ENCODE results near the gene SNAI3. TPM values are rescaled to one million over a fixed set of nuclear protein-coding genes. Genes with fewer than 3 reads are reported as not detected.

The SNAI3 gene
- total RNA-seq, 1 experiment from 2014 or later, result 0.54 TPM

DNA sequence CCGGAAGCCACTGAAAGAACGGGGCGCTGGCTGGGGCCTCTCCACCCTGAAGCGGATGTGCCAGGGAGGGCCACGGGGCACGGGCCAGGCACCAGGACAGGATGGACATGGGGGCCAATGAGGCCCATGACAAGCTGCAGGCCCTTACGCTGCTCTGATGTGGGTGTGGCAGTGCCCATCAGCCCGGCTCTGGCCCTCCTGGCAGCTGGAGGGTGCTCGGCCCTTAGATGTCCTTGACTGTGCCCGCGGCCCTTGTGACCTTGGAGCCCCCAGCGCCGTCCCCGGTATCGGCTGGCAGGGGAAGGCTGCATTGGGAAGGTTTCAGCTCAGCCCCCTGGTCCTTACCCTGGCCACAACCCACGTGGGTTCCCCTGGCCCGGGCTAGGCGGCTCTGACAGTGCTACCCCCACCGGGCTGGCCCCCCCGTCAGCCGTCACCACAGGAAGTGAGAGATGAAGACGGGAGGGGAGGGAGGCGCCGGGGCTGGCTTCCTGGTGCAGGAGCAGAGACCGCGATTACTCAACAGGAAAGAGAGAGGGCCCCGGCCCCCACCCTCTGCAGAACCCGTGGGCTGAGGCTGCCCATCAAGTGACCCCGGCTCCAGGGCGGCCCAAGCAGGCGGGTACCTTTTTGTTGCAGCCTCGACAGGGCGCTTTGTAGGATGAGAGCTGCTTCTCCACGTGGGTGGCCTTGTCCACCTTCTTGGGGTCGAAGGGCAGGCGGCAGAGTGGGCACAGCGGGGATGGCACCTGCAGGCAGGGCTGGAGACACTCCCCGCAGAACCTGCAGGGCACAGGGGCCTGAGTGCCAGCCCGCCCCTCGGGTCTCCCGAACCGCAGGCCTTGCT is 14.6 kb upstream of the SNAI3 start:
- intact Hi-C loops (cut with micrococcal nuclease; ENCODE audit: unreplicated experiment), result no loop called here
- BruUV-seq (replicated peaks), result no TSS peak
- H3K4me1 Mint-ChIP-seq (ENCODE audit: low read depth, unreplicated experiment), result no peaks in the 10 kb centered on the region
- no peak overlapping the region for H3K4me3 Mint-ChIP-seq (ENCODE audit: low read depth, unreplicated experiment)
- TF ChIP-seq, protein P1, sequence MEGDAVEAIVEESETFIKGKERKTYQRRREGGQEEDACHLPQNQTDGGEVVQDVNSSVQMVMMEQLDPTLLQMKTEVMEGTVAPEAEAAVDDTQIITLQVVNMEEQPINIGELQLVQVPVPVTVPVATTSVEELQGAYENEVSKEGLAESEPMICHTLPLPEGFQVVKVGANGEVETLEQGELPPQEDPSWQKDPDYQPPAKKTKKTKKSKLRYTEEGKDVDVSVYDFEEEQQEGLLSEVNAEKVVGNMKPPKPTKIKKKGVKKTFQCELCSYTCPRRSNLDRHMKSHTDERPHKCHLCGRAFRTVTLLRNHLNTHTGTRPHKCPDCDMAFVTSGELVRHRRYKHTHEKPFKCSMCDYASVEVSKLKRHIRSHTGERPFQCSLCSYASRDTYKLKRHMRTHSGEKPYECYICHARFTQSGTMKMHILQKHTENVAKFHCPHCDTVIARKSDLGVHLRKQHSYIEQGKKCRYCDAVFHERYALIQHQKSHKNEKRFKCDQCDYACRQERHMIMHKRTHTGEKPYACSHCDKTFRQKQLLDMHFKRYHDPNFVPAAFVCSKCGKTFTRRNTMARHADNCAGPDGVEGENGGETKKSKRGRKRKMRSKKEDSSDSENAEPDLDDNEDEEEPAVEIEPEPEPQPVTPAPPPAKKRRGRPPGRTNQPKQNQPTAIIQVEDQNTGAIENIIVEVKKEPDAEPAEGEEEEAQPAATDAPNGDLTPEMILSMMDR (IDR thresholded peaks at IDR 0.05; ENCODE audit: unreplicated experiment), result no peak
- H3K27me3 Mint-ChIP-seq (ENCODE audit: unreplicated experiment), result no peaks in the 10 kb centered on the region
- CTCF ChIA-PET, result no interaction called here
- no peak overlapping the region for H3K27ac Mint-ChIP-seq (ENCODE audit: unreplicated experiment)
- H3K36me3 Mint-ChIP-seq (ENCODE audit: insufficient read depth, unreplicated experiment), result peaks cover 24% of the 10 kb centered on the region
- H3K9me3 Mint-ChIP-seq (ENCODE audit: low read depth, unreplicated experiment), result no peaks in the 10 kb centered on the region
- DNase-seq, result no peak

DNA sequence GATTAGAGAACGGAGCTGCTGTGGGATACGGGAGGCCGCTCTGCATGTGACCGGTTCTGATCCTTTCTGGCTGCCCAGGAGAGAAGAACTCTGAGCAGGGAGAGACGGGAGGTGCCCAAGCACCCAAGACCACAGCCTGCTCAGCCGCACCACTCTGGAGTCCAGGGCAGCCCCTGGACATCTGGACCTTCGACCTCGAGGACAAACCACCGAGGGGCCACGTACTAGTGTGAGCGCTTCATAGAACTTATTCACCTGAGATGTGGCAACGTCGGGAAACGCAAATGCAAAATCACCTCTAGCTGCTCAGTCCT is 14.0 kb upstream of the SNAI3 start:
- no TSS peak for BruUV-seq (replicated peaks)
- Mint-ChIP-seq H3K4me1 (ENCODE audit: low read depth, unreplicated experiment) (no peaks in the 10 kb centered on the region), H3K27me3 (ENCODE audit: unreplicated experiment) (no peaks in the 10 kb centered on the region), H3K27ac (ENCODE audit: unreplicated experiment) (no peak overlapping the region), H3K36me3 (ENCODE audit: insufficient read depth, unreplicated experiment) (peaks cover 22% of the 10 kb centered on the region), H3K4me3 (ENCODE audit: low read depth, unreplicated experiment) (no peak overlapping the region), H3K9me3 (ENCODE audit: low read depth, unreplicated experiment) (no peaks in the 10 kb centered on the region)
- TF ChIP-seq, protein P1 (IDR thresholded peaks at IDR 0.05; ENCODE audit: unreplicated experiment), result no peak
- intact Hi-C loops (cut with micrococcal nuclease; ENCODE audit: unreplicated experiment), result no loop called here
- CTCF ChIA-PET, result no interaction called here
- DNase-seq, result no peak

DNA sequence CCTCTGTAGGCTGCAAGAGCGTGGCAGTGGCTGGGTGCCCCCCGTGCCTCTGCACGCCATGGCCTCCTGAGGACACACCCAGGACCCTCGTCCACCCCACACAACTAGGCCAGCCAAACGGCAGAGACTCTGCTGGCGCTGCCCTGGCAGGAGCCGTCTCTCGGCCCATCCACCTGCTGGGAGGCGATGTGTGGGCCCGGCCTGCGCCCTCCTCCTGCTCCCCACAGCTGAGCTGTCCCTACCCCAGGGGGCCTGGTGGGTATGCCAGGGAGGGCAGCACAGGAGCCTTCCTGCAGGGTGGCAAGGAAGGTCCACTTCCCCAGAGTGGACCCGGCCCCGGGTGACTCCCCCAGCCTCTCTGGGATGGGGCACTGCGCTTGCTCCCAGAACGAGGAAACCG is 12.9 kb upstream of the SNAI3 start:
- no peak overlapping the region for H3K27ac Mint-ChIP-seq (ENCODE audit: unreplicated experiment)
- H3K4me3 Mint-ChIP-seq (ENCODE audit: low read depth, unreplicated experiment), result no peak overlapping the region
- H3K9me3 Mint-ChIP-seq (ENCODE audit: low read depth, unreplicated experiment), result no peaks in the 10 kb centered on the region
- no peaks in the 10 kb centered on the region for H3K27me3 Mint-ChIP-seq (ENCODE audit: unreplicated experiment)
- TF ChIP-seq, protein P1 (IDR thresholded peaks at IDR 0.05; ENCODE audit: unreplicated experiment), result no peak
- CTCF ChIA-PET, result no interaction called here
- no peak for DNase-seq
- peaks cover 22% of the 10 kb centered on the region for H3K36me3 Mint-ChIP-seq (ENCODE audit: insufficient read depth, unreplicated experiment)
- BruUV-seq (replicated peaks), result no TSS peak
- no peaks in the 10 kb centered on the region for H3K4me1 Mint-ChIP-seq (ENCODE audit: low read depth, unreplicated experiment)
- intact Hi-C loops (cut with micrococcal nuclease; ENCODE audit: unreplicated experiment), result no loop called here

DNA sequence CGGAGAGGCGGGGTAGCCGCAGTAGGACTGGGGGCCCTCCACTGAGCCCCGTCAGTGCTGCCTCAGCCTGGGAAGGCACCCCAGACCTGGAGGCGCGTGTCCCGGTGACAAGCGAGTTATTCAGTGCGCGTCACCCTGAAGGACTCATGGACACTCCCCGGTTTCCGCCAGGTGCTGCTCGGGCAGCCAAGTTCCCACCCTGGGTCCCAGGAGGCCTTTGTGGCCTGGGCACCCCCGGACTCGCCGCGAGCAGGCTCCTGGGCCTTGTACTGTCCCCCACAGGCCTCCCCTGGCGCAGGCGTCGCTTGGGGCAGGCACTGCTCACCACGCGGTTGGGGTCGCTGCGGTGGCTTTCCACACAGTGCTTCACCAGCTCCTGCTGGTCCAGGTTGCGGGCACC is 12.3 kb upstream of the SNAI3 start:
- H3K27ac Mint-ChIP-seq (ENCODE audit: unreplicated experiment), result no peak overlapping the region
- H3K27me3 Mint-ChIP-seq (ENCODE audit: unreplicated experiment), result no peaks in the 10 kb centered on the region
- TF ChIP-seq, protein P1 (IDR thresholded peaks at IDR 0.05; ENCODE audit: unreplicated experiment), result no peak
- DNase-seq, result no peak
- H3K4me3 Mint-ChIP-seq (ENCODE audit: low read depth, unreplicated experiment), result no peak overlapping the region
- peaks cover 22% of the 10 kb centered on the region for H3K36me3 Mint-ChIP-seq (ENCODE audit: insufficient read depth, unreplicated experiment)
- no TSS peak for BruUV-seq (replicated peaks)
- CTCF ChIA-PET, result no interaction called here
- H3K4me1 Mint-ChIP-seq (ENCODE audit: low read depth, unreplicated experiment), result no peaks in the 10 kb centered on the region
- H3K9me3 Mint-ChIP-seq (ENCODE audit: low read depth, unreplicated experiment), result no peaks in the 10 kb centered on the region
- intact Hi-C loops (cut with micrococcal nuclease; ENCODE audit: unreplicated experiment), result no loop called here
